Natural killer cell (primary cell): ENCODE measurements around the gene PHOSPHO1. TPM values are rescaled to one million over a fixed set of nuclear protein-coding genes. Genes with fewer than 3 reads are reported as not detected.

Experiments
- ATAC-seq, 3 donors: fragments of 150-1000 bp in 2 of 3; fragments of 200-7000 bp in 1 of 3; cut with Tn5 transposase; 1 replicate in 1 of 3; 2 replicates in 2 of 3; pipeline ENCODE4 v1.10.0; 2021; ENCODE audit warnings: mild to moderate bottlenecking in 2 of 3, moderate library complexity in 2 of 3
- DNase-seq, 2 donors: peaks; one replicate each; pipeline versions ENCODE4 v3.0.0 to v3.0.0-alpha.2; 2013 to 2021; ENCODE audit warnings: mixed read lengths in 1 of 2
- H3K27ac ChIP-seq: one replicate; pipeline ENCODE4 v1.5.1; 2013; ENCODE audit warnings: mild to moderate bottlenecking, low read length
- H3K27me3 ChIP-seq: one replicate; pipeline ENCODE4 v1.6.1; 2013; ENCODE audit warnings: low read length; ENCODE audit not compliant: control insufficient read depth, insufficient read depth
- H3K36me3 ChIP-seq: one replicate; pipeline ENCODE4 v1.6.1; 2013; ENCODE audit warnings: low read length; ENCODE audit not compliant: control insufficient read depth, insufficient read depth
- H3K4me1 ChIP-seq: one replicate; pipeline ENCODE4 v1.6.1; 2013; ENCODE audit warnings: low read length; ENCODE audit not compliant: control insufficient read depth, insufficient read depth
- H3K4me3 ChIP-seq: one replicate; pipeline ENCODE4 v1.5.1; 2013; ENCODE audit warnings: low read length
- H3K9me3 ChIP-seq: one replicate; pipeline ENCODE4 v1.6.1; 2013; ENCODE audit warnings: low read length; ENCODE audit not compliant: control insufficient read depth, insufficient read depth
- H3K27ac Mint-ChIP-seq, 2 donors: one replicate each; pipeline ENCODE4 v1.8.0; 2022; ENCODE audit warnings: mild to moderate bottlenecking in 2 of 2, mixed read lengths in 2 of 2, moderate library complexity in 1 of 2
- H3K27me3 Mint-ChIP-seq, 2 donors: one replicate each; pipeline ENCODE4 v1.8.0; 2022; ENCODE audit warnings: low read depth in 2 of 2, mixed read lengths in 2 of 2
- H3K36me3 Mint-ChIP-seq: one replicate; pipeline ENCODE4 v1.8.0; 2022; ENCODE audit warnings: mixed read lengths
- H3K4me1 Mint-ChIP-seq, 2 donors: one replicate each; pipeline ENCODE4 v1.8.0; 2022; ENCODE audit warnings: mixed read lengths in 2 of 2
- H3K4me3 Mint-ChIP-seq: one replicate; pipeline ENCODE4 v1.8.0; 2022; ENCODE audit warnings: mild to moderate bottlenecking, moderate library complexity, mixed read lengths
- H3K9me3 Mint-ChIP-seq, 2 donors: one replicate each; pipeline ENCODE4 v1.8.0; 2022; ENCODE audit warnings: mixed read lengths in 2 of 2
- CTCF ChIP-seq: fragments of 200-600 bp; IDR thresholded peaks from one replicate; pipeline ENCODE4 v1.8.0; 2022; ENCODE audit warnings: antibody characterized with exemption
- WGBS: methylation state at CpG from one replicate; pipeline ENCODE4 v1.1.7; 2013; ENCODE audit warnings: missing lambda C conversion rate; ENCODE audit not compliant: insufficient coverage; 5-methylcytosine and 5-hydroxymethylcytosine counted together
- intact Hi-C: fragments of 100-400 bp; cut with micrococcal nuclease; formaldehyde crosslinking; loops from one replicate; pipeline ENCODE4 v1.14.2; 2022
- total RNA-seq, 4 donors: library from RNA; stranded (reverse); fragments of 120-200 nt in 1 of 4; gene quantifications; one replicate each; pipeline versions ENCODE4 v1.2.3 to v1.2.4, GENCODE V29; 2013 to 2022

Gene PHOSPHO1
- total RNA-seq, 3 donors from 2014 or later (not counting 1 experiment from before 2014, with no cell fraction given), result 1.7 TPM; not detected in 2

GRCh38 chr17:49216953-49217650, 13.5 kb downstream of the PHOSPHO1 start:
- ATAC-seq (no peak), DNase-seq (peak in 1 of 2 donors; percentile 49)
- intact Hi-C loops, result loop anchor here (5.0 kb wide), 1 partner anchor 495 kb away; the partner anchor contains the start of genes PRAC1 and PRAC2
- Histone ChIP-seq H3K36me3 (peaks cover 28% of the 10 kb centered on the region), H3K9me3 (no peaks in the 10 kb centered on the region), H3K4me3 (no peak overlapping the region), H3K27me3 (no peaks in the 10 kb centered on the region), H3K4me1 (peaks cover 98% of the 10 kb centered on the region), H3K27ac (peak overlapping the region; percentile 97)
- no peak for TF ChIP-seq CTCF
- 40% methylated on average over 10 of the region's 11 CpGs for WGBS
- Mint-ChIP-seq H3K4me1 (peaks cover 67 to 83% of the 10 kb centered on the region in 2 donors), H3K27me3 (no peaks in the 10 kb centered on the region), H3K4me3 (peak overlapping the region; percentile 89), H3K36me3 (peaks cover 12% of the 10 kb centered on the region), H3K27ac (peak overlapping the region; percentile 81 to 98), H3K9me3 (no peaks in the 10 kb centered on the region)

- H3K27ac Mint-ChIP-seq, result peak overlapping the region; percentile 81 to 98
- peaks cover 25% of the 10 kb centered on the region for H3K36me3 ChIP-seq
- WGBS, result 80% methylated on average over 13 of the region's 13 CpGs
- no peak overlapping the region for H3K4me3 ChIP-seq
- intact Hi-C loops, result loop anchor here (5.0 kb wide), 1 partner anchor 494 kb away; the partner anchor contains the start of genes PRAC1 and PRAC2
- peaks cover 70 to 83% of the 10 kb centered on the region in 2 donors for H3K4me1 Mint-ChIP-seq
- no peaks in the 10 kb centered on the region for H3K27me3 Mint-ChIP-seq
- H3K36me3 Mint-ChIP-seq, result peaks cover 14% of the 10 kb centered on the region
- H3K9me3 Mint-ChIP-seq, result no peaks in the 10 kb centered on the region
- no peaks in the 10 kb centered on the region for H3K9me3 ChIP-seq
- DNase-seq, result peak in 1 of 2 donors; percentile 23
- peak overlapping the region; percentile 89 for H3K4me3 Mint-ChIP-seq
- no peaks in the 10 kb centered on the region for H3K27me3 ChIP-seq
- no peak for ATAC-seq
- peak overlapping the region; percentile 97 for H3K27ac ChIP-seq
- TF ChIP-seq CTCF, result no peak
- peaks cover 98% of the 10 kb centered on the region for H3K4me1 ChIP-seq
Measured at GRCh38 chr17:49216482-49216881, 14.1 kb downstream of the PHOSPHO1 start.

GRCh38 chr17:49214676-49215360, 15.8 kb downstream of the PHOSPHO1 start:
- Mint-ChIP-seq H3K27me3 (no peaks in the 10 kb centered on the region), H3K27ac (peak overlapping the region; percentile 83 to 98), H3K36me3 (peaks cover 14% of the 10 kb centered on the region), H3K4me3 (peak overlapping the region; percentile 100), H3K4me1 (peaks cover 87 to 92% of the 10 kb centered on the region in 2 donors), H3K9me3 (no peaks in the 10 kb centered on the region)
- intact Hi-C loops, result loop anchor here (5.0 kb wide), 1 partner anchor 493 kb away; the partner anchor contains the start of genes PRAC1 and PRAC2
- no peak for ATAC-seq
- DNase-seq, result peak in 1 of 2 donors; percentile 47
- Histone ChIP-seq H3K9me3 (no peaks in the 10 kb centered on the region), H3K27ac (peak overlapping the region; percentile 97), H3K27me3 (no peaks in the 10 kb centered on the region), H3K36me3 (peaks cover 16% of the 10 kb centered on the region), H3K4me3 (peak overlapping the region; percentile 17), H3K4me1 (peaks cover 97% of the 10 kb centered on the region)
- no peak for TF ChIP-seq CTCF
- 48% methylated on average over 12 of the region's 12 CpGs for WGBS
